SK-N-MC (cell line): Measurements from ENCODE around the gene FADS1.
A peak's percentile ranks its signal among the peaks of the same experiment; 100 is the strongest.

Experiments used
- DNase-seq: peaks from one replicate; pipeline ENCODE4 v3.0.0-alpha.2; 2011; ENCODE audit warnings: low read depth, low spot score
- H3K27ac ChIP-seq: fragments of 200-600 bp; sonication (generic); 2 replicates; pipeline ENCODE4 v1.5.1; 2016; ENCODE audit warnings: mixed run types
- H3K36me3 ChIP-seq: fragments of 200-600 bp; sonication (generic); 2 replicates; pipeline ENCODE4 v1.6.1; 2017; ENCODE audit warnings: antibody characterized with exemption, low read length, mixed read lengths; ENCODE audit not compliant: insufficient read depth
- H3K4me3 ChIP-seq: fragments of 200-600 bp; sonication (generic); 2 replicates; pipeline ENCODE4 v1.5.1; 2016
- H3K9ac ChIP-seq: fragments of 200-600 bp; sonication (generic); 2 replicates; pipeline ENCODE4 v1.8.0; 2017; ENCODE audit warnings: mixed run types, mixed read lengths; ENCODE audit not compliant: insufficient read length
- H3K9me3 ChIP-seq: fragments of 200-600 bp; sonication (generic); 2 replicates; pipeline ENCODE4 v1.6.1; 2017; ENCODE audit warnings: low read depth, mild to moderate bottlenecking, antibody characterized with exemption, low read length, moderate library complexity, mixed read lengths
- EZH2 ChIP-seq: fragments of 200-600 bp; sonication (generic); IDR thresholded peaks from one replicate; pipeline ENCODE4 v1.6.1; 2017; ENCODE audit warnings: antibody characterized with exemption
- FOXP2 ChIP-seq: optimal IDR thresholded peaks from 2 replicates; pipeline ENCODE3; 2011; ENCODE audit warnings: mild to moderate bottlenecking, moderate library complexity; ENCODE audit not compliant: insufficient read depth; ENCODE audit errors: extremely low read length, control extremely low read depth
- POLR2AphosphoS5 ChIP-seq: IDR thresholded peaks from 2 replicates; pipeline ENCODE4 v1.6.1; 2012; ENCODE audit warnings: mild to moderate bottlenecking, low read depth, low read length, borderline replicate concordance

FADS1 gene

DNA sequence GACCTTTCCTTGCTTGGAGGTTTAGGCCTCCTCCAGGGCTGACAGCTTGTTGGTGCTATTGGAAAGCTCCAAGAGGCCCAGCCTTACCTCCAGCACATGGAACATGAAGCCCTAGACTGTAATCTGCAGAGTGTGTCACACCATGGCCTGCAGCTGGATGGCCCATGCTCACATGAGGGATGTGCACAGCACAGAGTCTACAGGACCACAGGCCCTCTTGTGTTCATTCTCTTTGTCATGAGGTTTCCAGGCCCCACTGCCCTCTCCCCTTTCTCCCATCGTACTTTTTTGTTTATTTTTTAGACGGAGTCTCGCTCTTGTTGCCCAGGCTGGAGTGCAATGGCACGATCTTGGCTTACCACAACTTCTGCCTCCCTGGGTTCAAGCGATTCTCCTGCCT is 10.0 kb downstream of the FADS1 start:
- Histone ChIP-seq H3K36me3 (peaks cover 96% of the 10 kb centered on the region), H3K9me3 (no peaks in the 10 kb centered on the region), H3K4me3 (no peak overlapping the region), H3K9ac (no peak overlapping the region), H3K27ac (0 out of 2 replicates have a peak overlapping the region, but pooled peaks have one; percentile 4)
- no peak for DNase-seq
- no peak for TF ChIP-seq POLR2AphosphoS5
- TF ChIP-seq EZH2: no peak
- TF ChIP-seq FOXP2: no peak

DNA sequence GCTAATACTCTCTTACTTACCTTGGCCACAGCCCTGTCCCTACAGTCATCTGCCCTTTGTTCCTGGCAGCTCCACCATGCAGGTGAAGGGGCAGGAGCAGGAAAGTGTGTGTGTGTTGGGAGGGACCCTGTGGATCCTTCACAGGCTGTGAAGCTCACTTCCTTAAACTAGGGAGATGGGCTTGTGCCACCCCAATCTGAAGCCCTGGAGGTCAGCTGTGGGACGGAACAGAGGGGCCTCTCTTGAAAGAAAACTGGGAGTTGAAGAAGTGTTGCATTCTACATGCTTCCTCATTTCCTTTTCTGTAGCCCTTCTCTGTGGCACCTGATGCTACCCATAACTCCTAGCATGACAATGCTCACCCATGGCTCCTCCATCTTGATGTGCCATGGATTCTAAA is 11.7 kb downstream of the FADS1 start:
- Histone ChIP-seq H3K9ac (no peak overlapping the region), H3K36me3 (peaks cover 96% of the 10 kb centered on the region), H3K4me3 (no peak overlapping the region), H3K9me3 (no peaks in the 10 kb centered on the region), H3K27ac (no peak overlapping the region)
- DNase-seq: no peak
- no peak for TF ChIP-seq FOXP2
- no peak; the same call in 1 of the 2 replicates for TF ChIP-seq POLR2AphosphoS5
- TF ChIP-seq EZH2: no peak

DNA sequence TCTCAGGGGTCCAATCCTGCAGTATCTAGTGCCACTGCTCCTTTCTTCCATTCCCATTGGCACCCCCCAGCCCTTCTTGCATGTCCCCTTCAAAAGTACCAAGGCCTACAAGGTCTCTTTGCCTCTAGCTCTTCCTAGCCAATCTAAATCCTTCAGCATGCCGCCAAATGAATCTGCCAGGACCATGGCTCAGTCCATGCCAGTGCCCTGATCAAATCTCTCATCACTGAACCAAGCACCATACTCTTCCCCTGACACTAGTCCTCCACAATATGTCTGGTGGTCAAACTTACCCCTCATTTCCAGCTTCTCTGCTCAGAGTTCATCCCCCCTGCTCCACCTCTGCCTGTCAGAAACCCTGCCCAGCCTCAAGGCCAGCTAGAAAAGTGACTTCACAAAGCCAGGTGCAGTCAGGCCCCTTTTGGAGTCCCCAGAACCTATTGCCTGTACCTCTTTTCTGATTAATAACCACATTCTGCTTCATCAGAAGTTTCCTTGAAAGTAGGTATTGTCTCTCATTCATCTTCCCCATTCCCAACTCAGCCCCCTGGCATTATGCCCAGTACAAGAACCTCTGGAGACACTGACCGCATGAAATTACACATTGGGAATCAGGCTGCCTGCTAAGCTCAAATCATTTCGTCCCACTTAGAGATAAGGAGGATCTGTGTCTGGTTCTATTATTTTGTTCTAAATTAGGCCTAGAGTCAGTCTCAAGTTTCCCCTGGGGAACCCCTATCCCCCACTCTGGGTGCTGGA is 12.7 kb downstream of the FADS1 start:
- H3K27ac ChIP-seq: no peak overlapping the region; the same call in 1 of the 2 replicates
- DNase-seq: no peak
- no peak overlapping the region for H3K4me3 ChIP-seq
- H3K9ac ChIP-seq: no peak overlapping the region
- no peaks in the 10 kb centered on the region for H3K9me3 ChIP-seq
- TF ChIP-seq POLR2AphosphoS5 (no peak; the same call in 1 of the 2 replicates), FOXP2 (no peak), EZH2 (no peak)
- H3K36me3 ChIP-seq: peaks cover 96% of the 10 kb centered on the region

DNA sequence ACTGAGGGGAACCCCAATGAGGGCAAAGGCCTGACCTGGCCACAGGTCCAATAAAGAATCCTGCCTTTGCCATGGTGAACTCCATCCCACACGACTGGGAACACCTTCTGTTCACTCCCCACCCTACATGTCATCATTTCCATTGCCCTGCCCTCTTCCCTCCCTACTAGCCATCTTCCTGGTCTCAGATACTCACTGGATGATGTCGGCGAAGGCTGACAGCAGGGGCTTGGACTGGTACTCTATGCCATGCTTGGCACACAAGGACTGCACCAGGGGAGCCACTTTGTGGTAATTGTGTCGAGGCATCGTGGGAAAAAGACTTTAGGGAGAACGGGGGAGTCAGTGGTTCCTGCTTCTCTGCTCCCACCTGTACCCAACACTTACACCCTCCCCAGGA is 14.2 kb downstream of the FADS1 start:
- no peak overlapping the region for H3K4me3 ChIP-seq
- no peak overlapping the region for H3K9ac ChIP-seq
- no peak for DNase-seq
- TF ChIP-seq EZH2: no peak
- TF ChIP-seq POLR2AphosphoS5: peak; percentile 12; the same call in 1 of the 2 replicates
- no peaks in the 10 kb centered on the region for H3K9me3 ChIP-seq
- peaks cover 92% of the 10 kb centered on the region for H3K36me3 ChIP-seq
- H3K27ac ChIP-seq: peak overlapping the region; percentile 58; the same call in 1 of the 2 replicates

DNA sequence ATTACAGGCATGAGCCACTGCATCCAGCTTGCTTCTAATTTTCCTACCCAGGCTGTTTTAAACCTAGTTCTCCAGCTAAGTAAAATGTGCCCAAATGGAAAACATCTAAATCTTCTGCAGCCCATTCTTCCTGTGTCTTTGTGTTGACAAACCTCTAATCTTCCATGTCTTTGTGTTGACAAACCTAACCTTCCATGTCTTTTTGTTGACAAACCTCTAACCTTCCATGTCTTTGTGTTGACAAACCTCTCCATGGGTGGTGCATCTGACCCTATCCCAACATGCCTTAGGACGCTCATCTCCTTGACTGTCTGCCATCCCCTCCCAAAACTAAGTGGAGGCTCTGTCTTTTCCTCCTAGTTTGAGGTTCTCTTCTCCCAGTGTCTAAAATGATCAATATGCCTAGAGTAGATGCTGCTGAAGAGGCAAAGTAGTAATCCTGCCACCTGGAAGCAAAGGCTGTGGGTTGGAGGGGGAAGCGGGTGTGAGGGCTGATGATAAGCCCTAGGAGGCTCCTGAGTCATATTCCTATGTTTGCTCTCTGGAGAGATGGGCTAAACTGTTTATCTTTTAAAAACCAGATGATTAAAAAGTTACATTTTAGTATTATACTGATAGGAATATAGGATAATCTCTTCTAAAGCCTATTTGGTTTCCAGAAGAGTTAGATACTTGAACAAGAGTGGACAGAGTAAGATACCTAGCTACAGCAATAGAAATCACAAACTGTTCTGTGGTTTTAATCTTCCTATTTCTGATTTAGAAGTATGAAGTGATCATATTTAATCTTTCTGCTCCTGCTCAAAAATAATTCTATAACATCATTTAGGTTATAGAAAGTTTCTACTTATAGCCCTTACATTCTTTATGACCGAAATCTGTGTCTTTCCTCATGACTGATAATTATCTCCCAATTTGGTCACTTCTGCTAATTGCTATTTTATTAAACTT is 16.2 kb downstream of the FADS1 start:
- no peaks in the 10 kb centered on the region for H3K9me3 ChIP-seq
- no peak overlapping the region for H3K9ac ChIP-seq
- no peak overlapping the region for H3K4me3 ChIP-seq
- DNase-seq: no peak
- peaks cover 95% of the 10 kb centered on the region for H3K36me3 ChIP-seq
- TF ChIP-seq EZH2: no peak
- no peak; the same call in 1 of the 2 replicates for TF ChIP-seq POLR2AphosphoS5
- H3K27ac ChIP-seq: peak overlapping the region; percentile 79

DNA sequence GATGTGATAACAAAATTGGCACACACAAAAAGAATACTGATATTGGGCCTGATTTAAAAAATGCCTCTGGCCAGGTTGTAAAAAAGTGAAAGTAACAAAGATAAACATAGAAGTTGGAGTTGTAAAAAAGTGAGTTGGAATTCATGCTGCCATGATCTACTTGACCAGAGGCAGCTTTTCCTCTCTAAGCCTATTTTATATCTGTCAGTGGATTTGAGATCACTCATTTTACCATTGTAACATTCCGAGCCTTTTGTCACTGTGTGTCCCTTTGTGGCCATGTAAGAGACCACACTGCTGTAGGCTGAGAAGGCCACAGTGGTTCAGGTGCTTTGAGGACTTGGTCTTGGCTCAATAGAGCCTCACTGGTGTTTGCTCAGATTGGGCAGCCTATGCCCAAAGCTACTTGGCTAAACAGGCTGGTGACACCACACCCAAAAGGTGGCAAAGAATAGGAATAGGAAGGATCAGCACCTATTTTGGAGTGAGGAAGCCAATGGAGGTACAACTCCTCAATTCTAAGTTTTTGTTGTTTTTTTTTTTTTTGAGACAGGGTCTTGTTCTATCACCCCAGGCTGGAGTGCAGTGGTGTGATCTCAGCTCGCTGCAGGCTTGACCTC is 17.0 kb downstream of the FADS1 start:
- Histone ChIP-seq H3K27ac (peak overlapping the region; percentile 79), H3K36me3 (peaks cover 95% of the 10 kb centered on the region)

DNA sequence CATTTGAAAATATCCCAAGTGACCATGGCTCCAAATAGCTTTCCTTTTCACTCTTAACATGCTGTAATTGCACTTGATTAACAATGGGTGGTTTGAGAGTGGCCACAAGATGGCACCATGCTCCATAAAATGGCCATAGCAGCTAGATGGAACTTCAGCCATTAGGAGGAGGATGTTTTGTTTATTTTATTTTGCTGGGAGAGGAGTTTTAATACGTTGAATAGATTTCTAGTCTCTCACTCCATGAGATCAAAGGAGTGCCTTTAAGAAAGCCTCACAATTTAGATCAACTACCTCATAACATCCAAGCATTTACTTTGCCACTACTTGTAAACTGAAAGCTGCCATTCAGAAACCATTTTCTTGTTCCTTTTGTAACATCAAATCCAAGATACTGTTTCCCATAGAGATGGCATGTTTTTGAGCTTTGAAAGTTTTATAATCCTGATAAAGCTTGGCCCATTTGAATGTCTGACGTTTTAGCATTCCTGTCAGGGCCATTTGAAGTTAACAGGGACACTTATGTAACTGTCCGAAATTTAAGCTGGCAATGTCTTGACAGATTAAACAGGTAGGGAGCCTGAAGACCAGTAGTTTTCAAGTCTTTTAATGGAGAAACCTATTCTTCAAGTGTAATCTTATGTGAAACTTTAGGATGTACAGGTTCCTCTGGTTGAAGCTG is 19.4 kb downstream of the FADS1 start:
- Histone ChIP-seq H3K36me3 (peaks cover 76% of the 10 kb centered on the region), H3K9ac (no peak overlapping the region), H3K27ac (peak overlapping the region; percentile 38), H3K4me3 (no peak overlapping the region), H3K9me3 (no peaks in the 10 kb centered on the region)
- no peak for TF ChIP-seq EZH2
- TF ChIP-seq FOXP2: no peak
- TF ChIP-seq POLR2AphosphoS5: peak; percentile 60
- peak; percentile 62 for DNase-seq

More for the DNA sequence above, 17.0 kb downstream of the FADS1 start:
- no peak for DNase-seq
- TF ChIP-seq FOXP2 (no peak), POLR2AphosphoS5 (peak; percentile 21; the same call in 1 of the 2 replicates), EZH2 (no peak)
- Histone ChIP-seq H3K9ac (no peak overlapping the region), H3K9me3 (no peaks in the 10 kb centered on the region), H3K4me3 (no peak overlapping the region)
